ENCODE results near the gene NRIP1. TPM values are rescaled to one million over a fixed set of nuclear protein-coding genes. Genes with fewer than 3 reads are reported as not detected.

Gene NRIP1
- total RNA-seq, 1 experiment from 2014 or later, result 10.4 TPM

- Histone ChIP-seq H4K20me1 (ENCODE audit: control insufficient read depth, insufficient read depth, insufficient read length) (no peaks in the 10 kb centered on the region), H2BK120ac (ENCODE audit: low read depth, low read length, poor library complexity, severe bottlenecking) (no peak overlapping the region), H3K18ac (ENCODE audit: insufficient read length, low read depth, low read length) (no peak overlapping the region), H4K91ac (ENCODE audit: insufficient read length, low read depth, low read length) (no peak overlapping the region), H2AFZ (ENCODE audit: low read length) (no peak overlapping the region), H4K5ac (ENCODE audit: insufficient read length, low read depth, low read length) (no peak overlapping the region), H3K9ac (ENCODE audit: extremely low read depth, insufficient read length, low read length) (no peak overlapping the region), H3K4me1 (ENCODE audit: insufficient read depth, low read length) (no peaks in the 10 kb centered on the region), H3K27me3 (ENCODE audit: insufficient read depth, low read length) (no peaks in the 10 kb centered on the region), H3K9me3 (ENCODE audit: control insufficient read depth, low read depth, low read length) (no peaks in the 10 kb centered on the region), H2AK5ac (ENCODE audit: insufficient read length, low read length) (no peak overlapping the region), H3K56ac (ENCODE audit: insufficient read length, low read depth, low read length) (no peak overlapping the region), H3K23me2 (ENCODE audit: insufficient read length, low read depth, low read length, poor library complexity, severe bottlenecking) (no peaks in the 10 kb centered on the region), H3T11ph (ENCODE audit: low read length) (no peak overlapping the region), H2BK15ac (ENCODE audit: low read depth, low read length) (no peak overlapping the region), H3K4me2 (ENCODE audit: insufficient read depth, insufficient read length, low read length) (no peak overlapping the region), H2BK20ac (ENCODE audit: low read depth, low read length, poor library complexity, severe bottlenecking) (no peak overlapping the region), H3K23ac (ENCODE audit: insufficient read length, low read depth, low read length) (no peak overlapping the region), H3K14ac (ENCODE audit: insufficient read depth, low read length) (no peak overlapping the region), H2BK5ac (ENCODE audit: insufficient read length, low read length) (no peak overlapping the region), H3K79me2 (ENCODE audit: insufficient read depth, low read length) (no peaks in the 10 kb centered on the region; the same call in 1 of the 2 replicates), H3K4ac (ENCODE audit: low read depth, low read length) (no peak overlapping the region), H3K27ac (ENCODE audit: insufficient read length, low read depth, low read length) (no peak overlapping the region), H3K79me1 (ENCODE audit: insufficient read depth, low read depth, low read length, poor library complexity, severe bottlenecking) (no peaks in the 10 kb centered on the region), H2BK12ac (ENCODE audit: insufficient read length, low read depth, low read length) (no peak overlapping the region), H4K8ac (replicated peaks; ENCODE audit: insufficient read length, low read depth, low read length) (no peak overlapping the region)
- WGBS (ENCODE audit: extremely low coverage, insufficient read length, low lambda C conversion rate), result no CpG with 5 or more reads among the region's 2 CpGs
- peaks cover 2% of the 10 kb centered on the region in 2 experiments for H3K4me1 Mint-ChIP-seq
- H3K9me3 Mint-ChIP-seq, result no peaks in the 10 kb centered on the region; a peak in 1 of 5 replicates
- no peaks in the 10 kb centered on the region for H3K27me3 Mint-ChIP-seq (ENCODE audit: low read depth)
- H3K4me3 Mint-ChIP-seq, result no peak overlapping the region
- no peak for DNase-seq
- no peak overlapping the region for H3K27ac Mint-ChIP-seq
- TF ChIP-seq CTCF (conservative IDR thresholded peaks at IDR 0.05), result no peak
- H3K36me3 Mint-ChIP-seq (ENCODE audit: insufficient read depth in 1 of 3, low read depth in 3 of 3), result no peaks in the 10 kb centered on the region; a peak in 1 of 7 replicates
Measured at GRCh38 chr21:15034126-15034853, 30.5 kb downstream of the NRIP1 start.
